ENCODE data around the gene ZIC2.

Gene ZIC2

DNA sequence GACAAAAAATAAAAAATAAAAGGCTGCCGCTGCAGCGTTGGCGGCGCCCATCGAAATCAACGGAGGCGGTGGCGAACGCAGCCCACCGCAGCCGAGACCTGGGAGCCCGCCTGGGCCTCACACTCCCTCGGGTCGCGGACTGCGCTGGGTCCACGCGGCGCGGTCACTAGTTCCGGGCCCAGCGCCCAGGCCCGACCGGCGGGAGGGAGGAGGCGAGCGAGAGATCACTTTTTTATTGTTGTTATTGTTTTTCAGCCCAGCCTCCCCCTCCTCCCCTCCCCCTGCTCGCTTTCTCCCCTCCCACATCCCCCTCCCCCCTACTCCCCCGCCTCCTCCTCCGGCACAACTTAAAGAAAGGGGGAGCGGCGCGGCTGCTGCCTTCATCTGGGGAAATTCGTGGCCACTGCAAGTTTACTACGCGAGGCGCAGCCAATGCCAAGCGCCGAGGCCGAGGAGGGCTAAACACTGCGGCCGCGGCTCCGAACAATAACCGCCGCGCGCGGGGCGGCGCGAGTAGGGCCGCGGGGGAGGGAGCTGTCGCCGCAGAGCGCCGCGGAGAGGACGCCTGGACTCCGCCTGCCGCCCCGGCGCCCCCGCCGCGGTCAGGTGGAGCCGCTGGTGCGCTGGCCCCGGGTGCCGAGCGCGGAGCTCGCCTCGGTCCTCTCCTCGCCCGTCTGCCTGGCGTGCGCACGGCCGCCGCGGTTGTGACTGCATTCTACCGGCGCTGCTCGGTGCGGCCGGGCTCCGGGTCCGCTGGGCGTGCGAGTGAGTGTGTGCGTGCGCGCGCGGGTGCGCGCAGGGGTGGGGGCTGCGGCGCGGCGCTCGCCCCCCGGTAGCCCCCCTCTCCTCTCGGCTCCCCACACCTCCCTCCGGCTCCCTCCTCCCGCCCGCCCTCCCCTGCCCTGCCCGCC, 505 bp upstream of the ZIC2 start (continued):
- TF ChIP-seq, protein P1, sequence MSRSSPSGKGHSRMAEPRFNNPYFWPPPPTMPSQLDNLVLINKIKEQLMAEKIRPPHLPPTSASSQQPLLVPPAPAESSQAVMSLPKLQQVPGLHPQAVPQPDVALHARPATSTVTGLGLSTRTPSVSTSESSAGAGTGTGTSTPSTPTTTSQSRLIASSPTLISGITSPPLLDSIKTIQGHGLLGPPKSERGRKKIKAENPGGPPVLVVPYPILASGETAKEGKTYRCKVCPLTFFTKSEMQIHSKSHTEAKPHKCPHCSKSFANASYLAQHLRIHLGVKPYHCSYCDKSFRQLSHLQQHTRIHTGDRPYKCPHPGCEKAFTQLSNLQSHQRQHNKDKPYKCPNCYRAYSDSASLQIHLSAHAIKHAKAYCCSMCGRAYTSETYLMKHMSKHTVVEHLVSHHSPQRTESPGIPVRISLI (tag by site-specific recombination; IDR thresholded peaks at IDR 0.05), result peak; percentile 87
- TF ChIP-seq GLIS1 (tag by site-specific recombination; IDR thresholded peaks at IDR 0.05) (no peak; the same call in 1 of the 2 replicates), ZNF555 (tag by site-specific recombination; conservative IDR thresholded peaks at IDR 0.05) (no peak), ZNF571 (tag by site-specific recombination; IDR thresholded peaks at IDR 0.05) (no peak), ZNF792 (tag by site-specific recombination; IDR thresholded peaks at IDR 0.05) (no peak), ZNF664 (tag by site-specific recombination; IDR thresholded peaks at IDR 0.05) (no peak), ZNF133 (tag by site-specific recombination; IDR thresholded peaks at IDR 0.05) (no peak), ZNF114 (tag by site-specific recombination; IDR thresholded peaks at IDR 0.05) (no peak), ZNF629 (tag by site-specific recombination; IDR thresholded peaks at IDR 0.05) (0 out of 2 replicates have a peak, but pooled peaks have one; percentile 26), ZBTB1 (tag by site-specific recombination; IDR thresholded peaks at IDR 0.05) (peak; percentile 93), KLF10 (tag by site-specific recombination; IDR thresholded peaks at IDR 0.05) (peak; percentile 73), ZNF324 (tag by site-specific recombination; IDR thresholded peaks at IDR 0.05) (0 out of 2 replicates have a peak, but pooled peaks have one; percentile 33), ZNF2 (tag by site-specific recombination; IDR thresholded peaks at IDR 0.05) (0 out of 2 replicates have a peak, but pooled peaks have one; percentile 37), ZNF426 (tag by site-specific recombination; IDR thresholded peaks at IDR 0.05) (no peak), ZNF530 (tag by site-specific recombination; IDR thresholded peaks at IDR 0.05; ENCODE audit: low read depth) (no peak), ZNF214 (tag by site-specific recombination; IDR thresholded peaks at IDR 0.05; ENCODE audit: borderline replicate concordance) (no peak), ZNF48 (tag by site-specific recombination; IDR thresholded peaks at IDR 0.05) (no peak), YY2 (tag by site-specific recombination; IDR thresholded peaks at IDR 0.05) (no peak), GLIS2 (tag by site-specific recombination; IDR thresholded peaks at IDR 0.05) (peak; percentile 73), ZNF140 (tag by site-specific recombination; IDR thresholded peaks at IDR 0.05) (no peak), ZNF335 (tag by site-specific recombination; conservative IDR thresholded peaks at IDR 0.05) (peak; percentile 27; the same call in 1 of the 2 replicates), ZNF677 (tag by site-specific recombination; IDR thresholded peaks at IDR 0.05) (peak; percentile 69; the same call in 1 of the 2 replicates), ZNF138 (tag by site-specific recombination; IDR thresholded peaks at IDR 0.05; ENCODE audit: borderline replicate concordance) (no peak)
- TF ChIP-seq, protein P2, sequence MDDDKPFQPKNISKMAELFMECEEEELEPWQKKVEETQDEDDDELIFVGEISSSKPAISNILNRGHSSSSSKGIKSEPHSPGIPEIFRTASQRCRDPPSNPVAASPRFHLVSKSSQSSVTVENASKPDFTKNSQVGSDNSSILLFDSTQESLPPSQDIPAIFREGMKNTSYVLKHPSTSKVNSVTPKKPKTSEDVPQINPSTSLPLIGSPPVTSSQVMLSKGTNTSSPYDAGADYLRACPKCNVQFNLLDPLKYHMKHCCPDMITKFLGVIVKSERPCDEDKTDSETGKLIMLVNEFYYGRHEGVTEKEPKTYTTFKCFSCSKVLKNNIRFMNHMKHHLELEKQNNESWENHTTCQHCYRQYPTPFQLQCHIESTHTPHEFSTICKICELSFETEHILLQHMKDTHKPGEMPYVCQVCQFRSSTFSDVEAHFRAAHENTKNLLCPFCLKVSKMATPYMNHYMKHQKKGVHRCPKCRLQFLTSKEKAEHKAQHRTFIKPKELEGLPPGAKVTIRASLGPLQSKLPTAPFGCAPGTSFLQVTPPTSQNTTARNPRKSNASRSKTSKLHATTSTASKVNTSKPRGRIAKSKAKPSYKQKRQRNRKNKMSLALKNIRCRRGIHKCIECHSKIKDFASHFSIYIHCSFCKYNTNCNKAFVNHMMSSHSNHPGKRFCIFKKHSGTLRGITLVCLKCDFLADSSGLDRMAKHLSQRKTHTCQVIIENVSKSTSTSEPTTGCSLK (tag by site-specific recombination; IDR thresholded peaks at IDR 0.05), result no peak
- TF ChIP-seq, protein P3, sequence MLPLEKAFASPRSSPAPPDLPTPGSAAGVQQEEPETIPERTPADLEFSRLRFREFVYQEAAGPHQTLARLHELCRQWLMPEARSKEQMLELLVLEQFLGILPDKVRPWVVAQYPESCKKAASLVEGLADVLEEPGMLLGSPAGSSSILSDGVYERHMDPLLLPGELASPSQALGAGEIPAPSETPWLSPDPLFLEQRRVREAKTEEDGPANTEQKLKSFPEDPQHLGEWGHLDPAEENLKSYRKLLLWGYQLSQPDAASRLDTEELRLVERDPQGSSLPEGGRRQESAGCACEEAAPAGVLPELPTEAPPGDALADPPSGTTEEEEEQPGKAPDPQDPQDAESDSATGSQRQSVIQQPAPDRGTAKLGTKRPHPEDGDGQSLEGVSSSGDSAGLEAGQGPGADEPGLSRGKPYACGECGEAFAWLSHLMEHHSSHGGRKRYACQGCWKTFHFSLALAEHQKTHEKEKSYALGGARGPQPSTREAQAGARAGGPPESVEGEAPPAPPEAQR (tag by site-specific recombination; IDR thresholded peaks at IDR 0.05), result no peak
- TF ChIP-seq, protein P4, sequence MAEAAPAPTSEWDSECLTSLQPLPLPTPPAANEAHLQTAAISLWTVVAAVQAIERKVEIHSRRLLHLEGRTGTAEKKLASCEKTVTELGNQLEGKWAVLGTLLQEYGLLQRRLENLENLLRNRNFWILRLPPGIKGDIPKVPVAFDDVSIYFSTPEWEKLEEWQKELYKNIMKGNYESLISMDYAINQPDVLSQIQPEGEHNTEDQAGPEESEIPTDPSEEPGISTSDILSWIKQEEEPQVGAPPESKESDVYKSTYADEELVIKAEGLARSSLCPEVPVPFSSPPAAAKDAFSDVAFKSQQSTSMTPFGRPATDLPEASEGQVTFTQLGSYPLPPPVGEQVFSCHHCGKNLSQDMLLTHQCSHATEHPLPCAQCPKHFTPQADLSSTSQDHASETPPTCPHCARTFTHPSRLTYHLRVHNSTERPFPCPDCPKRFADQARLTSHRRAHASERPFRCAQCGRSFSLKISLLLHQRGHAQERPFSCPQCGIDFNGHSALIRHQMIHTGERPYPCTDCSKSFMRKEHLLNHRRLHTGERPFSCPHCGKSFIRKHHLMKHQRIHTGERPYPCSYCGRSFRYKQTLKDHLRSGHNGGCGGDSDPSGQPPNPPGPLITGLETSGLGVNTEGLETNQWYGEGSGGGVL (tag by site-specific recombination; IDR thresholded peaks at IDR 0.05), result peak; percentile 88
- TF ChIP-seq, protein P5, sequence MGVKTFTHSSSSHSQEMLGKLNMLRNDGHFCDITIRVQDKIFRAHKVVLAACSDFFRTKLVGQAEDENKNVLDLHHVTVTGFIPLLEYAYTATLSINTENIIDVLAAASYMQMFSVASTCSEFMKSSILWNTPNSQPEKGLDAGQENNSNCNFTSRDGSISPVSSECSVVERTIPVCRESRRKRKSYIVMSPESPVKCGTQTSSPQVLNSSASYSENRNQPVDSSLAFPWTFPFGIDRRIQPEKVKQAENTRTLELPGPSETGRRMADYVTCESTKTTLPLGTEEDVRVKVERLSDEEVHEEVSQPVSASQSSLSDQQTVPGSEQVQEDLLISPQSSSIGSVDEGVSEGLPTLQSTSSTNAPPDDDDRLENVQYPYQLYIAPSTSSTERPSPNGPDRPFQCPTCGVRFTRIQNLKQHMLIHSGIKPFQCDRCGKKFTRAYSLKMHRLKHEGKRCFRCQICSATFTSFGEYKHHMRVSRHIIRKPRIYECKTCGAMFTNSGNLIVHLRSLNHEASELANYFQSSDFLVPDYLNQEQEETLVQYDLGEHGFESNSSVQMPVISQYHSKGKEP (tag by site-specific recombination; IDR thresholded peaks at IDR 0.05), result 0 out of 2 replicates have a peak, but pooled peaks have one; percentile 58
- TF ChIP-seq, protein P6, sequence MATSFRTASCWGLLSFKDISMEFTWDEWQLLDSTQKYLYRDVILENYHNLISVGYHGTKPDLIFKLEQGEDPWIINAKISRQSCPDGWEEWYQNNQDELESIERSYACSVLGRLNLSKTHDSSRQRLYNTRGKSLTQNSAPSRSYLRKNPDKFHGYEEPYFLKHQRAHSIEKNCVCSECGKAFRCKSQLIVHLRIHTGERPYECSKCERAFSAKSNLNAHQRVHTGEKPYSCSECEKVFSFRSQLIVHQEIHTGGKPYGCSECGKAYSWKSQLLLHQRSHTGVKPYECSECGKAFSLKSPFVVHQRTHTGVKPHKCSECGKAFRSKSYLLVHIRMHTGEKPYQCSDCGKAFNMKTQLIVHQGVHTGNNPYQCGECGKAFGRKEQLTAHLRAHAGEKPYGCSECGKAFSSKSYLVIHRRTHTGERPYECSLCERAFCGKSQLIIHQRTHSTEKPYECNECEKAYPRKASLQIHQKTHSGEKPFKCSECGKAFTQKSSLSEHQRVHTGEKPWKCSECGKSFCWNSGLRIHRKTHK (tag by site-specific recombination; IDR thresholded peaks at IDR 0.05), result no peak
